ENCODE results near the gene SCYL1. TPM values are rescaled to one million over a fixed set of nuclear protein-coding genes. Genes with fewer than 3 reads are reported as not detected.
A peak's percentile ranks its signal among the peaks of the same experiment; 100 is the strongest.

SCYL1 gene
- total and polyA plus RNA-seq, 2 of the 4 experiments (the other 2 are of a cell fraction): 96.4 to 150 TPM

- BruUV-seq (replicated peaks): no TSS peak
- H3K27ac ChIP-seq (ENCODE audit: insufficient read depth, low read length): peak overlapping the region; percentile 73
- TF ChIP-seq MXI1 (IDR thresholded peaks at IDR 0.05; ENCODE audit: borderline replicate concordance, low read depth, low read length) (peak; percentile 86; the same call in 1 of the 2 replicates), CHD1 (IDR thresholded peaks at IDR 0.05; ENCODE audit: low read depth, low read length) (no peak), SMC3 (IDR thresholded peaks at IDR 0.05; ENCODE audit: low read depth, low read length) (peak; percentile 83), CEBPB (IDR thresholded peaks at IDR 0.05; ENCODE audit: low read depth, low read length) (peak; percentile 49), MAFK (IDR thresholded peaks at IDR 0.05; ENCODE audit: low read depth, low read length) (no peak), NFE2L2 (IDR thresholded peaks at IDR 0.05; ENCODE audit: low read depth, low read length) (no peak), RFX5 (IDR thresholded peaks at IDR 0.05; ENCODE audit: low read depth, low read length) (no peak), FOS (IDR thresholded peaks at IDR 0.05; ENCODE audit: low read depth, low read length) (no peak), BHLHE40 (IDR thresholded peaks at IDR 0.05; ENCODE audit: low read depth, low read length) (peak; percentile 72), MAZ (IDR thresholded peaks at IDR 0.05; ENCODE audit: borderline replicate concordance, low read depth, low read length) (peak; percentile 38; the same call in 1 of the 2 replicates), POLR2A (IDR thresholded peaks at IDR 0.05; ENCODE audit: low read depth, low read length) (no peak), RCOR1 (IDR thresholded peaks at IDR 0.05; ENCODE audit: insufficient replicate concordance, low read length) (peak; percentile 4), RAD21 (IDR thresholded peaks at IDR 0.05; ENCODE audit: low read length) (peak; percentile 77)
- TF ChIP-seq, protein P1, sequence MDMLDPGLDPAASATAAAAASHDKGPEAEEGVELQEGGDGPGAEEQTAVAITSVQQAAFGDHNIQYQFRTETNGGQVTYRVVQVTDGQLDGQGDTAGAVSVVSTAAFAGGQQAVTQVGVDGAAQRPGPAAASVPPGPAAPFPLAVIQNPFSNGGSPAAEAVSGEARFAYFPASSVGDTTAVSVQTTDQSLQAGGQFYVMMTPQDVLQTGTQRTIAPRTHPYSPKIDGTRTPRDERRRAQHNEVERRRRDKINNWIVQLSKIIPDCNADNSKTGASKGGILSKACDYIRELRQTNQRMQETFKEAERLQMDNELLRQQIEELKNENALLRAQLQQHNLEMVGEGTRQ (IDR thresholded peaks at IDR 0.05; ENCODE audit: low read depth, low read length): peak; percentile 42; the same call in 1 of the 2 replicates
- TF ChIP-seq, protein P2, sequence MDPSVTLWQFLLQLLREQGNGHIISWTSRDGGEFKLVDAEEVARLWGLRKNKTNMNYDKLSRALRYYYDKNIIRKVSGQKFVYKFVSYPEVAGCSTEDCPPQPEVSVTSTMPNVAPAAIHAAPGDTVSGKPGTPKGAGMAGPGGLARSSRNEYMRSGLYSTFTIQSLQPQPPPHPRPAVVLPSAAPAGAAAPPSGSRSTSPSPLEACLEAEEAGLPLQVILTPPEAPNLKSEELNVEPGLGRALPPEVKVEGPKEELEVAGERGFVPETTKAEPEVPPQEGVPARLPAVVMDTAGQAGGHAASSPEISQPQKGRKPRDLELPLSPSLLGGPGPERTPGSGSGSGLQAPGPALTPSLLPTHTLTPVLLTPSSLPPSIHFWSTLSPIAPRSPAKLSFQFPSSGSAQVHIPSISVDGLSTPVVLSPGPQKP (IDR thresholded peaks at IDR 0.05; ENCODE audit: borderline replicate concordance, low read depth, low read length): no peak
Measured at GRCh38 chr11:65540290-65541092, 15.6 kb downstream of the SCYL1 start.

More at GRCh38 chr11:65540290-65541092, 15.6 kb downstream of the SCYL1 start:
- Histone ChIP-seq H4K20me1 (ENCODE audit: insufficient read depth, low read length) (peaks cover 14% of the 10 kb centered on the region; the same call in 1 of the 2 replicates), H2BK15ac (ENCODE audit: low read depth, low read length) (no peak overlapping the region), H3K4ac (ENCODE audit: low read depth, low read length) (peak overlapping the region; percentile 88), H3K9me3 (ENCODE audit: control insufficient read depth, insufficient read depth, low read length) (no peaks in the 10 kb centered on the region), H3K56ac (ENCODE audit: extremely low read depth, insufficient read depth, low read length) (0 out of 2 replicates have a peak overlapping the region, but pooled peaks have one; percentile 24), H2BK20ac (ENCODE audit: low read depth, low read length) (no peak overlapping the region), H2AK9ac (replicated peaks; ENCODE audit: low read depth, low read length, poor library complexity) (peak overlapping the region; percentile 96), H3K9ac (ENCODE audit: low read depth, low read length) (peak overlapping the region; percentile 45; the same call in 1 of the 2 replicates), H3K79me1 (ENCODE audit: low read depth in 1 of 2, low read length in 2 of 2) (peaks cover 0 to 14% of the 10 kb centered on the region in 2 experiments; a peak in 3 of 4 replicates), H3K4me1 (ENCODE audit: control insufficient read depth, insufficient read depth, low read length) (peaks cover 5% of the 10 kb centered on the region; the same call in 1 of the 2 replicates), H3K36me3 (ENCODE audit: control insufficient read depth, insufficient read depth, low read length) (peaks cover 42% of the 10 kb centered on the region), H2AK5ac (ENCODE audit: low read depth, low read length) (peak overlapping the region; percentile 63; the same call in 1 of the 2 replicates), H3K23ac (ENCODE audit: low read depth, low read length) (peak overlapping the region; percentile 85; the same call in 1 of the 2 replicates), H3K4me3 (ENCODE audit: insufficient read depth, low read depth, low read length) (peak overlapping the region; percentile 59), H3K4me2 (ENCODE audit: low read depth, low read length) (peak overlapping the region; percentile 93), H2AFZ (replicated peaks; ENCODE audit: low read length, poor library complexity) (peak overlapping the region; percentile 100), H2BK5ac (ENCODE audit: low read depth, low read length, poor library complexity, severe bottlenecking) (peak overlapping the region; percentile 78), H3K14ac (replicated peaks; ENCODE audit: low read depth, low read length) (0 out of 2 replicates have a peak overlapping the region, but pooled peaks have one; percentile 5), H4K91ac (ENCODE audit: insufficient read depth, low read depth, low read length) (no peak overlapping the region; the same call in 1 of the 2 replicates), H3K27me3 (ENCODE audit: control insufficient read depth, insufficient read depth, low read length) (no peaks in the 10 kb centered on the region), H3K18ac (ENCODE audit: low read depth, low read length) (no peak overlapping the region), H3K9me1 (ENCODE audit: insufficient read depth, low read length) (no peaks in the 10 kb centered on the region; the same call in 1 of the 2 replicates), H4K8ac (ENCODE audit: low read depth in 2 of 2, low read length in 2 of 2) (peak overlapping the region; percentile 3 to 82; a peak in 3 of 4 replicates), H2BK120ac (ENCODE audit: low read depth, low read length) (peak overlapping the region; percentile 79), H4K5ac (ENCODE audit: low read depth, low read length) (no peak overlapping the region)
- ChIA-PET CTCF (interaction anchor here (0.7 to 2.8 kb wide), 9 partner anchors 9 to 80 kb away, joined by 3 to 15 read pairs (median 7); partner anchors contain the start of genes FAM89B, SCYL1 and ZNRD2), POLR2A (ENCODE audit: unreplicated experiment) (interaction anchor here (0.5 to 0.6 kb wide), 2 partner anchors 10 to 47 kb away, joined by 3 to 4 read pairs; no protein-coding TSS in a partner anchor)
- WGBS, 2 experiments (ENCODE audit: extremely low coverage in 2 of 2, insufficient read length in 1 of 2): 1% methylated on average over 29 of the region's 78 CpGs; no CpG with 5 or more reads in 1 of the 2 experiments
- in situ Hi-C loops (cut with MboI; ENCODE audit: low sequenced_read_pairs) (no loop called here), dilution Hi-C loops (cut with HindIII; ENCODE audit: low sequenced_read_pairs, unreplicated experiment) (no loop called here), intact Hi-C loops (cut with micrococcal nuclease) (loop anchor here (1.0 kb wide), 2 partner anchors 17 to 30 kb away; partner anchors contain the start of gene ZNRD2)
- DNase-seq (peak; percentile 82), ATAC-seq (ENCODE audit: low read depth) (peak; percentile 94)

Measured in IMR-90 (cell line).